ENCODE data around the gene DEXI. TPM values are rescaled to one million over a fixed set of nuclear protein-coding genes. Genes with fewer than 3 reads are reported as not detected.

The DEXI gene
- total and polyA plus RNA-seq, 7 donors: 71.9 to 122 (median 95.1) TPM

DNA sequence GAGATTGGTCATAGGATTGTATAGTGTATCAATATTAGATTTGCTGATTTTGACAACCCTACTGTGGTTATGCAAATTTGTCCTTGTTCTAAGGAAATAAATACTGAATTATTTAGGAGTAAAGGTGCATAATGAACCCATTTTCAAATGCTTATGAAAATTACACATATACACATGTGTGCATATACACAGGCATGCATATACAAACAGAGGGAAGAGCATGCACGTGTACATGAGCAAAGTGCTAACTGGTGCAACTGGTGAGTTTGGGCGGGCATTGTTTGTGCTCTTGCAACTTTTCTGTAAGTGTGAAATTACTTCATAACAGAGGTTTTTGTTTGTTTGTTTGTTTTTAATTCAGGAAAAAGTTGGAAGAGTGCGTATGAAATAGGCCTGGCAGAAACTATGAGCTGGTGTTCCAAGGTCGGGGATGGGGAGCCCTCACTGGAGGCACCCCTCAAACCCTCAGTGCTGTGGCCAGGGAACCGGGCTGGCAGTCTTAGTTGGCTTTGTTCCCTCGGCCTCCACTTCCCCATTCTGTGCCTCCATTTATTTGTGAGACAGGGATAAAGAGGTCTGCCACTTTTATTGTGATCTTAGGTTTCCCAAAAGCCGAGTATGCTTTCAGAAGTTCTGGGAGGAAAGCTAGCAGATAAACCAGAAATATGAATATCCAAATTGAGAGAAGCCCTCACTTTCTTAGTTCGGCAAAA lies 5.8 kb downstream of the DEXI start:
- H3K27me3 ChIP-seq (ENCODE audit: insufficient read depth in 3 of 3, low read length in 2 of 3): no peaks in the 10 kb centered on the region
- peaks cover 0 to 11% of the 10 kb centered on the region in 2 donors for H3K36me3 ChIP-seq (ENCODE audit: insufficient read depth in 1 of 2, low read depth in 1 of 2)
- intact Hi-C loops (cut with DNase I): no loop called here
- peak overlapping the region; percentile 86 for H3K4me3 ChIP-seq
- peak overlapping the region; percentile 91 for H3K27ac ChIP-seq
- peaks cover 89% of the 10 kb centered on the region for H3K4me1 ChIP-seq
- TF ChIP-seq, protein P1, sequence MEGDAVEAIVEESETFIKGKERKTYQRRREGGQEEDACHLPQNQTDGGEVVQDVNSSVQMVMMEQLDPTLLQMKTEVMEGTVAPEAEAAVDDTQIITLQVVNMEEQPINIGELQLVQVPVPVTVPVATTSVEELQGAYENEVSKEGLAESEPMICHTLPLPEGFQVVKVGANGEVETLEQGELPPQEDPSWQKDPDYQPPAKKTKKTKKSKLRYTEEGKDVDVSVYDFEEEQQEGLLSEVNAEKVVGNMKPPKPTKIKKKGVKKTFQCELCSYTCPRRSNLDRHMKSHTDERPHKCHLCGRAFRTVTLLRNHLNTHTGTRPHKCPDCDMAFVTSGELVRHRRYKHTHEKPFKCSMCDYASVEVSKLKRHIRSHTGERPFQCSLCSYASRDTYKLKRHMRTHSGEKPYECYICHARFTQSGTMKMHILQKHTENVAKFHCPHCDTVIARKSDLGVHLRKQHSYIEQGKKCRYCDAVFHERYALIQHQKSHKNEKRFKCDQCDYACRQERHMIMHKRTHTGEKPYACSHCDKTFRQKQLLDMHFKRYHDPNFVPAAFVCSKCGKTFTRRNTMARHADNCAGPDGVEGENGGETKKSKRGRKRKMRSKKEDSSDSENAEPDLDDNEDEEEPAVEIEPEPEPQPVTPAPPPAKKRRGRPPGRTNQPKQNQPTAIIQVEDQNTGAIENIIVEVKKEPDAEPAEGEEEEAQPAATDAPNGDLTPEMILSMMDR (IDR thresholded peaks at IDR 0.05): no peak
- 44 to 60% (median 48%) methylated on average over 8 of the region's 8 CpGs for WGBS, 3 donors
- no peaks in the 10 kb centered on the region for H3K9me3 ChIP-seq
- DNase-seq (no peak), ATAC-seq (no peak)

DNA sequence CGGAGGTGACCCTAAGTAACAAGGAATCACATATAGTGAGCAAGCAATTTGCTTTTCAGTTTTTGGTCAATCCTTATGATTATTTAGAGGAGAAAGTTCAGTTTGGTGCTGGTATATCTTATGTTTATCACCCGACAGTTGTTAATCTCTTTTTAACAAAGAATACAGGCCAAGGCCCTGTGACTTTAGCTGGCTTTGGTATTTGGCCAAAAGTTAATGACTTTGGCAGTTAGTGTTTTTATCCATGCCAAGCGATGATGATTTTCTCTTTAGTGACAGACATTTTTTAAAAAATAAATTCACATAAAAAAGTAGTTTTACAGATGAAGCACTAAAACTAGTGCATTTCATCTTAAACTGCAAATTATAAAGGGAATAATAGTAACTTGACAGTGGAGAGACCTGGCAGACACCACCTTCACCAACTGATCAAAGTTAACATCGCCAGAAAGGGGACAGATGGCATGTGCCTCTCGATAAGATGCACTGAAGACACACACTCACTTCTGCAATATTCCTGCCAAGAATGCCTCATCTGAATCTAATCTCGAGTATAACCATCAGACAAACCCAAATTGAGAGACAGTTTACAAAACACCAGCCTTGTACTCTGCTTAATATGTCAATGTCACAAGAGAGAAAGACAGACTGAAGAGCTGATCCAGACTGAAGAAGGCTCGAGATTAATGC lies 6.9 kb downstream of the DEXI start:
- H3K27ac ChIP-seq: peak overlapping the region; percentile 58

DNA sequence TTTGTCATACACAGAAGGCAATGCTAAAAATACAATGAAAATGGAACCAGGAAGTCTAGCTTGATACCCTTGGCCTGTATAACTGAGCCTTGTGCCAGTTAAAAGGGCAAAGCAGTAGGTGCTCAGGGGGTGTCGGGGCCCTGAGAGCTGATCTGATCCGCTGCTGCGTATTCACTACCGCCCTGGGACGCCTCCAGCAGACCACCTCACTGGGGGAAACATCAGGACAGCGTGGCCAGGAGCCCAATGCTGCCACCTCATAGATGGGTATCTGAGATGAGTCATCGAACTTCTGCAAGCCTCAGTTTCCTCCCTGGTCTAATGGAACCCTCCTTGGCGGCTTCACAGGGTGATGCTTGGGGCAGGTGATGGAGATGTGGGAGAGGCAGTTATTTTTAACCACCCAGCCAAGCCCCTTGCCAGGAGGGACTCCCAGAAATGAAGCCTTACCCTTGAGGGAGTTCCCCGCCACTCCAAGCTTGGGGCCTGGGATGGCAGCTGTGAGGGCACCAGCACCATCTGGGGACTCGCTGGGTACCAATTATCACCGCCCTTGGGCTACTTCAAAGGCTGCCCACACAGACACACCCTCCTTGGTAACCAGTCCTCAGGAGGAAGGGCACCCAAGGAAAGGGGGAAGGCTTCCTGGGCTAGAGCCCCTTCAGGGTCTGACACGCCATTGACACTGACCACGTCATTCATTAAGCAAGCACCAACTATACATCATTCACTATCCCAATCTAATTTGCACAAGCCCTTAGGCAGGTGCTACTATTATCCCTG lies 7.8 kb downstream of the DEXI start:
- H3K9me3 ChIP-seq: no peaks in the 10 kb centered on the region
- DNase-seq: no peak
- no peaks in the 10 kb centered on the region for H3K27me3 ChIP-seq (ENCODE audit: insufficient read depth in 3 of 3, low read length in 2 of 3)
- intact Hi-C loops (cut with DNase I): no loop called here
- peaks cover 0 to 12% of the 10 kb centered on the region in 2 donors for H3K36me3 ChIP-seq (ENCODE audit: insufficient read depth in 1 of 2, low read depth in 1 of 2)
- TF ChIP-seq, protein P1 (IDR thresholded peaks at IDR 0.05): no peak
- WGBS, 3 donors: 76 to 88% (median 76%) methylated on average over 13 of the region's 13 CpGs
- H3K4me3 ChIP-seq: peak overlapping the region; percentile 12
- no peak for ATAC-seq
- H3K27ac ChIP-seq: peak overlapping the region; percentile 58
- H3K4me1 ChIP-seq: peaks cover 91% of the 10 kb centered on the region

More for the DNA sequence above, 6.9 kb downstream of the DEXI start:
- Histone ChIP-seq H3K4me3 (peak overlapping the region; percentile 12), H3K9me3 (no peaks in the 10 kb centered on the region), H3K27me3 (ENCODE audit: insufficient read depth in 3 of 3, low read length in 2 of 3) (no peaks in the 10 kb centered on the region), H3K4me1 (peaks cover 92% of the 10 kb centered on the region), H3K36me3 (ENCODE audit: insufficient read depth in 1 of 2, low read depth in 1 of 2) (peaks cover 0 to 11% of the 10 kb centered on the region in 2 donors)
- intact Hi-C loops (cut with DNase I): no loop called here
- TF ChIP-seq, protein P1 (IDR thresholded peaks at IDR 0.05): no peak
- ATAC-seq: no peak
- no peak for DNase-seq
- 26 to 35% (median 28%) methylated on average over 7 of the region's 7 CpGs for WGBS, 3 donors

DNA sequence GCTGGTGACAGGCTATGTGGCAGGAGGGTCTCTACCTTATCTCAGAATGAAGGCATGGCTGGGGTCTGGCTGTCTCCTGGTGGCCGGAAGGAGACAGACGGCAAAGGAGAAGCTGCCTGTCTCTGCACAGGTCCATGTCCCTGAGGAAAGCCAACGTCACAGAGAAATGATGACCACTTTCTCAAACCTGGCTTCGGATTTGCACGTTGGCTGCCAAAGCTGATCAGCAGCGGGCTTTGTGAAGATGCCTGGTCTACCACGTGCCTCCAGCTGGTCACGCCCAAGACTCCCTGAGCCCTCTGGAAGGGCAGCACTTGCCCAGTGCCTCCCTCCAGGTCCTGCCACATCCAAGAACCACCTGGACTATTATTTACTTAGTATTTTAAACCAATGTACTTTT lies 8.4 kb downstream of the DEXI start:
- H3K4me3 ChIP-seq: no peak overlapping the region
- H3K36me3 ChIP-seq (ENCODE audit: insufficient read depth in 1 of 2, low read depth in 1 of 2): peaks cover 0 to 18% of the 10 kb centered on the region in 2 donors
- TF ChIP-seq, protein P1 (IDR thresholded peaks at IDR 0.05): no peak
- peak in 1 of 2 donors; percentile 56 for DNase-seq
- 33 to 48% (median 36%) methylated on average over 8 of the region's 8 CpGs for WGBS, 3 donors
- H3K27ac ChIP-seq: peak overlapping the region; percentile 58
- intact Hi-C loops (cut with DNase I): no loop called here
- no peaks in the 10 kb centered on the region for H3K9me3 ChIP-seq
- H3K27me3 ChIP-seq (ENCODE audit: insufficient read depth in 3 of 3, low read length in 2 of 3): no peaks in the 10 kb centered on the region
- peaks cover 86% of the 10 kb centered on the region for H3K4me1 ChIP-seq
- peak in 3 of 4 donors; percentile 11 to 36 (median 26) for ATAC-seq

Data from psoas muscle (tissue), 8 donors.